Peyer's patch (tissue), 4 donors: ENCODE results near the gene B3GAT3.

Source experiments
- CTCF ChIP-seq, 6 experiments: fragments of 450-650 bp in 4 of 6; fragments of 200-600 bp in 2 of 6; sonication (generic) in 1 of 6; IDR thresholded peaks; one replicate each; pipeline ENCODE4 v1.5.1; 2017 to 2019; ENCODE audit warnings: antibody characterized with exemption in 6 of 6, mild to moderate bottlenecking in 3 of 6, moderate library complexity in 1 of 6
- POLR2A ChIP-seq, 2 donors: fragments of 450-650 bp; IDR thresholded peaks; one replicate each; pipeline ENCODE4 v1.5.1; 2017; ENCODE audit warnings: antibody characterized with exemption in 2 of 2, mild to moderate bottlenecking in 2 of 2, moderate library complexity in 2 of 2

GRCh38 chr11:62669420-62670161 lies 47.8 kb upstream of the B3GAT3 start:
- TF ChIP-seq CTCF (IDR thresholded peaks at IDR 0.05): no peak
- no peak for TF ChIP-seq POLR2A (IDR thresholded peaks at IDR 0.05)
